H1 (cell line): Measurements from ENCODE around the gene LOX. TPM values are rescaled to one million over a fixed set of nuclear protein-coding genes. Genes with fewer than 3 reads are reported as not detected.

Experiments
- CTCF ChIA-PET: fragments of 300-600 bp; sonication (Branson Sonifier 250); formaldehyde crosslinking; loops from one replicate; lab custom pipeline; 2021; ENCODE audit not compliant: partially characterized antibody; lab: Charles Lee
- POLR2A ChIA-PET: fragments of 300-600 bp; sonication (Branson Sonifier 250); formaldehyde crosslinking; loops from one replicate; lab custom pipeline; 2021; ENCODE audit warnings: inconsistent platforms; ENCODE audit not compliant: partially characterized antibody; lab: Charles Lee
- DNase-seq, 2 experiments: peaks; one replicate each; pipeline versions ENCODE4 v3.0.0 to v3.0.0-alpha.2; 2010 to 2022; ENCODE audit warnings: low spot score in 2 of 2, low read depth in 1 of 2, mixed read lengths in 1 of 2
- FAIRE-seq: peaks from 2 replicates; lab custom pipeline; 2011; peaks lifted over from hg19 to GRCh38; lab: Jason Lieb, UNC
- H2AFZ ChIP-seq: 2 replicates; pipeline ENCODE4 v1.8.1; 2012; ENCODE audit warnings: low read length, inconsistent platforms
- H2AK5ac ChIP-seq: 2 replicates; pipeline ENCODE4 v1.6.1; 2013; ENCODE audit warnings: low read depth, low read length
- H2BK120ac ChIP-seq: replicated peaks from 2 replicates; pipeline ENCODE3; 2013; ENCODE audit warnings: low read depth, low read length, inconsistent platforms
- H2BK12ac ChIP-seq: 2 replicates; pipeline ENCODE4 v1.6.1; 2013; ENCODE audit warnings: low read depth, low read length
- H2BK15ac ChIP-seq: 2 replicates; pipeline ENCODE4 v1.6.1; 2013; ENCODE audit warnings: low read length
- H2BK20ac ChIP-seq: 2 replicates; pipeline ENCODE4 v1.6.1; 2013; ENCODE audit warnings: low read length
- H2BK5ac ChIP-seq: 2 replicates; pipeline ENCODE4 v1.6.1; 2013; ENCODE audit warnings: low read depth, low read length
- H3K14ac ChIP-seq: 2 replicates; pipeline ENCODE4 v1.6.1; 2013; ENCODE audit warnings: inconsistent platforms; ENCODE audit not compliant: insufficient read length
- H3K18ac ChIP-seq: 2 replicates; pipeline ENCODE4 v1.6.1; 2013; ENCODE audit warnings: low read length; ENCODE audit errors: extremely low read depth
- H3K23ac ChIP-seq: 2 replicates; pipeline ENCODE4 v1.6.1; 2013; ENCODE audit warnings: inconsistent platforms; ENCODE audit not compliant: insufficient read length
- H3K23me2 ChIP-seq: 2 replicates; pipeline ENCODE4 v1.6.1; 2013; ENCODE audit warnings: low read depth, low read length
- H3K27ac ChIP-seq: 2 replicates; pipeline ENCODE4 v1.6.1; 2011; ENCODE audit warnings: low read depth, low read length, inconsistent platforms
- H3K27me3 ChIP-seq, 4 experiments: replicated peaks in 1 of 4; 1 replicate in 1 of 4; 2 replicates in 3 of 4; pipeline versions ENCODE4 v1.6.1 to v1.8.1; 2011 to 2013; ENCODE audit warnings: low read length in 3 of 4, mild to moderate bottlenecking in 3 of 4, inconsistent platforms in 2 of 4, mixed read lengths in 2 of 4, moderate library complexity in 1 of 4; ENCODE audit not compliant: control insufficient read depth in 3 of 4, insufficient read depth in 3 of 4; ENCODE audit errors: extremely low read depth in 1 of 4
- H3K36me3 ChIP-seq, 4 experiments: 2 replicates each; pipeline versions ENCODE4 v1.6.1 to v1.8.1; 2011 to 2013; ENCODE audit warnings: mild to moderate bottlenecking in 4 of 4, low read length in 3 of 4, moderate library complexity in 2 of 4, control low read depth in 1 of 4, inconsistent platforms in 1 of 4; ENCODE audit not compliant: insufficient read depth in 4 of 4, control insufficient read depth in 2 of 4
- H3K4ac ChIP-seq: replicated peaks from 2 replicates; pipeline ENCODE3; 2013; ENCODE audit warnings: low read length, low read depth, mixed read lengths, inconsistent platforms; ENCODE audit not compliant: insufficient read length
- H3K4me1 ChIP-seq, 4 experiments: replicated peaks in 1 of 4; 1 replicate in 1 of 4; 2 replicates in 3 of 4; pipeline versions ENCODE4 v1.6.1 to v1.8.1; 2011 to 2013; ENCODE audit warnings: low read length in 3 of 4, inconsistent platforms in 2 of 4, mixed read lengths in 1 of 4; ENCODE audit not compliant: insufficient read depth in 4 of 4, control insufficient read depth in 3 of 4
- H3K4me2 ChIP-seq, 2 experiments: 2 replicates each; pipeline versions ENCODE4 v1.6.1 to v1.8.1; 2011 to 2013; ENCODE audit warnings: low read depth in 2 of 2, low read length in 2 of 2, control low read depth in 1 of 2, inconsistent platforms in 1 of 2, mild to moderate bottlenecking in 1 of 2; ENCODE audit not compliant: insufficient read depth in 1 of 2
- H3K4me3 ChIP-seq, 4 experiments: fragments of 200-600, 300-600 bp in 1 of 4; sonication (generic), shearing (Covaris generic), sonication (Bioruptor Twin) in 1 of 4; 2 replicates each; pipeline versions ENCODE4 v1.5.1 to v1.8.1; 2011 to 2016; ENCODE audit warnings: low read length in 4 of 4, low read depth in 3 of 4, control low read depth in 2 of 4, inconsistent platforms in 2 of 4, mild to moderate bottlenecking in 2 of 4, mixed read lengths in 1 of 4, moderate library complexity in 1 of 4; ENCODE audit not compliant: insufficient read depth in 2 of 4; ENCODE audit errors: extremely low read depth in 1 of 4
- H3K56ac ChIP-seq: replicated peaks from 2 replicates; pipeline ENCODE3; 2013; ENCODE audit warnings: low read depth, mild to moderate bottlenecking, mixed read lengths, low read length, inconsistent platforms; ENCODE audit not compliant: insufficient read length
- H3K79me1 ChIP-seq: 2 replicates; pipeline ENCODE4 v1.6.1; 2013; ENCODE audit warnings: low read depth, low read length, control low read depth
- H3K79me2 ChIP-seq, 2 experiments: 2 replicates each; pipeline versions ENCODE4 v1.6.1 to v1.8.1; 2012 to 2013; ENCODE audit warnings: low read length in 2 of 2, mild to moderate bottlenecking in 2 of 2, inconsistent platforms in 1 of 2; ENCODE audit not compliant: insufficient read depth in 2 of 2, control insufficient read depth in 1 of 2
- H3K9ac ChIP-seq, 4 experiments: replicated peaks in 1 of 4; 1 replicate in 1 of 4; 2 replicates in 3 of 4; pipeline versions ENCODE4 v1.6.1 to v1.8.1; 2011 to 2013; ENCODE audit warnings: low read depth in 3 of 4, low read length in 3 of 4, control low read depth in 2 of 4, mild to moderate bottlenecking in 2 of 4, moderate library complexity in 2 of 4, inconsistent platforms in 1 of 4; ENCODE audit errors: extremely low read depth in 1 of 4
- H3K9me3 ChIP-seq, 2 experiments: 2 replicates each; pipeline versions ENCODE4 v1.6.1 to v1.8.1; 2012 to 2013; ENCODE audit warnings: mild to moderate bottlenecking in 2 of 2, moderate library complexity in 2 of 2, control low read depth in 1 of 2, inconsistent platforms in 1 of 2, low read depth in 1 of 2, low read length in 1 of 2, mixed read lengths in 1 of 2; ENCODE audit not compliant: insufficient read depth in 2 of 2
- H4K20me1 ChIP-seq, 2 experiments: replicated peaks in 1 of 2; 2 replicates each; pipeline versions ENCODE3 to v1.8.1; 2011 to 2013; ENCODE audit warnings: inconsistent platforms in 2 of 2, low read length in 2 of 2, mild to moderate bottlenecking in 1 of 2; ENCODE audit not compliant: insufficient read depth in 2 of 2, control insufficient read depth in 1 of 2
- H4K5ac ChIP-seq: 2 replicates; pipeline ENCODE4 v1.6.1; 2013; ENCODE audit warnings: low read length, low read depth, mixed read lengths, inconsistent platforms; ENCODE audit not compliant: insufficient read length
- H4K8ac ChIP-seq: 2 replicates; pipeline ENCODE4 v1.8.0; 2013; ENCODE audit warnings: mild to moderate bottlenecking, moderate library complexity, low read length, inconsistent platforms; ENCODE audit not compliant: insufficient read depth; ENCODE audit errors: extremely low read depth
- H4K91ac ChIP-seq: replicated peaks from 2 replicates; pipeline ENCODE3; 2013; ENCODE audit warnings: low read length, mixed read lengths, inconsistent platforms; ENCODE audit not compliant: insufficient read length
- ATF2 ChIP-seq: IDR thresholded peaks from 2 replicates; pipeline ENCODE4 v1.6.1; 2012; ENCODE audit warnings: low read length, inconsistent platforms
- CTCF ChIP-seq, 3 experiments: IDR thresholded peaks; 1 replicate in 2 of 3; 2 replicates in 1 of 3; pipeline versions ENCODE4 v1.5.1 to v1.6.1; 2011; ENCODE audit warnings: low read length in 3 of 3, mild to moderate bottlenecking in 3 of 3, inconsistent platforms in 2 of 3, low read depth in 1 of 3, moderate library complexity in 1 of 3; ENCODE audit not compliant: insufficient read depth in 1 of 3; ENCODE audit errors: control extremely low read depth in 1 of 3
- GABPA ChIP-seq: IDR thresholded peaks from 2 replicates; pipeline ENCODE4 v1.6.1; 2011; ENCODE audit warnings: mild to moderate bottlenecking, low read length, moderate library complexity, borderline replicate concordance; ENCODE audit not compliant: insufficient read depth
- HDAC2 ChIP-seq, 2 experiments: fragments of 300-600 bp in 1 of 2; sonication (generic) in 1 of 2; IDR thresholded peaks; 2 replicates each; pipeline ENCODE4 v1.6.1; 2011 to 2012; ENCODE audit warnings: low read depth in 2 of 2, low read length in 2 of 2, mild to moderate bottlenecking in 2 of 2, moderate library complexity in 2 of 2, borderline replicate concordance in 1 of 2, inconsistent platforms in 1 of 2
- SAP30 ChIP-seq: fragments of 300-600 bp; sonication (generic); IDR thresholded peaks from 2 replicates; pipeline ENCODE4 v1.7.1; 2012; ENCODE audit warnings: low read length, moderate library complexity, mild to moderate bottlenecking, inconsistent platforms; ENCODE audit not compliant: insufficient read depth, insufficient replicate concordance
- TCF12 ChIP-seq: IDR thresholded peaks from 2 replicates; pipeline ENCODE4 v1.6.1; 2011; ENCODE audit warnings: low read depth, mild to moderate bottlenecking, low read length
- TEAD4 ChIP-seq: IDR thresholded peaks from 2 replicates; pipeline ENCODE4 v1.6.1; 2012; ENCODE audit warnings: low read depth, low read length, inconsistent platforms, mixed read lengths
- WGBS, 2 experiments: shearing (Covaris generic) in 1 of 2; methylation state at CpG; one replicate each; pipeline versions ENCODE4 v1.1.6 to v1.1.7; 2013 to 2015; ENCODE audit warnings: low lambda C conversion rate in 2 of 2, mixed read lengths in 2 of 2, inconsistent platforms in 1 of 2, low coverage in 1 of 2, missing lambda C conversion rate in 1 of 2; ENCODE audit not compliant: insufficient replicate concordance in 2 of 2, insufficient coverage in 1 of 2, insufficient read length in 1 of 2; ENCODE audit errors: extremely low coverage in 1 of 2, missing lambda C conversion rate in 1 of 2; 5-methylcytosine and 5-hydroxymethylcytosine counted together
- polyA plus RNA-seq, 7 experiments: library from polyadenylated mRNA; depleted of rRNA in 3 of 7; stranded (reverse) in 5 of 7; unstranded in 2 of 7; fragments of >200 nt in 5 of 7; fragments of 200-250 nt in 2 of 7; gene quantifications; 1 replicate in 5 of 7; 2 replicates in 1 of 7; 4 replicates in 1 of 7; pipeline versions ENCODE4 v1.2.1 to v1.2.3, GENCODE V29; 2011 to 2013; ENCODE audit warnings: missing spikeins in 2 of 7, mixed read lengths in 2 of 7
- total RNA-seq: library from RNA; stranded (reverse); fragmentation: NEBNext Ultra II Directional; extraction: Animal tissue kit (Norgen Biotek cat#: 25700); gene quantifications from 2 replicates; pipeline ENCODE4 v1.2.1, GENCODE V29; 2021

LOX gene
- total and polyA plus RNA-seq, 2 of the 8 experiments (the other 6 are each of a cell fraction or from before 2014, with no cell fraction given): 1.1 to 2.2 TPM

GRCh38 chr5:122126756-122127321, 48.8 kb upstream of the LOX start:
- ChIA-PET CTCF (interaction anchor here (0.6 to 2.2 kb wide), 9 partner anchors 10 to 374 kb away, joined by 3 to 14 read pairs (median 4); no protein-coding TSS in a partner anchor), POLR2A (interaction anchor here (1.2 kb wide), 1 partner anchor 24 kb away, joined by 4 read pairs; no protein-coding TSS in a partner anchor)
- no peak overlapping the region for H3K18ac ChIP-seq
- H3K4me3 ChIP-seq: no peak overlapping the region
- no peak overlapping the region for H3K14ac ChIP-seq
- H4K8ac ChIP-seq: no peak overlapping the region
- no peak overlapping the region for H2BK120ac ChIP-seq
- FAIRE-seq (no peak), DNase-seq (no peak)
- H3K4ac ChIP-seq: no peak overlapping the region
- WGBS, 2 experiments: 88% methylated on average over 10 of the region's 10 CpGs; no CpG with 5 or more reads in 1 of the 2 experiments
- no peak overlapping the region for H4K5ac ChIP-seq
- H3K9me3 ChIP-seq: no peaks in the 10 kb centered on the region
- H3K4me2 ChIP-seq: no peak overlapping the region
- H3K56ac ChIP-seq: no peak overlapping the region
- H3K23ac ChIP-seq: no peak overlapping the region
- H2BK5ac ChIP-seq: no peak overlapping the region
- H2AFZ ChIP-seq: no peak overlapping the region
- H3K79me1 ChIP-seq: no peaks in the 10 kb centered on the region
- no peak overlapping the region for H3K27ac ChIP-seq
- H2BK12ac ChIP-seq: peak overlapping the region; percentile 22; the same call in 1 of the 2 replicates
- no peak overlapping the region for H2BK20ac ChIP-seq
- no peaks in the 10 kb centered on the region for H3K27me3 ChIP-seq
- H3K4me1 ChIP-seq: peaks cover 1 to 4% (median 2%) of the 10 kb centered on the region in 4 experiments; a peak in 3 of 7 replicates
- no peaks in the 10 kb centered on the region for H4K20me1 ChIP-seq
- H4K91ac ChIP-seq: no peak overlapping the region
- H3K36me3 ChIP-seq: no peaks in the 10 kb centered on the region
- H3K23me2 ChIP-seq: no peaks in the 10 kb centered on the region
- H3K79me2 ChIP-seq: no peaks in the 10 kb centered on the region
- no peak overlapping the region for H2BK15ac ChIP-seq
- H2AK5ac ChIP-seq: no peak overlapping the region
- H3K9ac ChIP-seq: no peak overlapping the region
- TF ChIP-seq ATF2: no peak
- no peak for TF ChIP-seq CTCF (IDR thresholded peaks at IDR 0.05; ENCODE audit: control extremely low read depth in 1 of 3, insufficient read depth in 1 of 3, low read depth in 1 of 3, low read length in 3 of 3)
- TF ChIP-seq HDAC2 (IDR thresholded peaks at IDR 0.05; ENCODE audit: borderline replicate concordance in 1 of 2, low read depth in 2 of 2, low read length in 2 of 2): no peak
- TF ChIP-seq TCF12: no peak
- TF ChIP-seq TEAD4: no peak
- no peak for TF ChIP-seq SAP30
- TF ChIP-seq GABPA: no peak
